ENCODE data around the gene LSMEM2.

DNA sequence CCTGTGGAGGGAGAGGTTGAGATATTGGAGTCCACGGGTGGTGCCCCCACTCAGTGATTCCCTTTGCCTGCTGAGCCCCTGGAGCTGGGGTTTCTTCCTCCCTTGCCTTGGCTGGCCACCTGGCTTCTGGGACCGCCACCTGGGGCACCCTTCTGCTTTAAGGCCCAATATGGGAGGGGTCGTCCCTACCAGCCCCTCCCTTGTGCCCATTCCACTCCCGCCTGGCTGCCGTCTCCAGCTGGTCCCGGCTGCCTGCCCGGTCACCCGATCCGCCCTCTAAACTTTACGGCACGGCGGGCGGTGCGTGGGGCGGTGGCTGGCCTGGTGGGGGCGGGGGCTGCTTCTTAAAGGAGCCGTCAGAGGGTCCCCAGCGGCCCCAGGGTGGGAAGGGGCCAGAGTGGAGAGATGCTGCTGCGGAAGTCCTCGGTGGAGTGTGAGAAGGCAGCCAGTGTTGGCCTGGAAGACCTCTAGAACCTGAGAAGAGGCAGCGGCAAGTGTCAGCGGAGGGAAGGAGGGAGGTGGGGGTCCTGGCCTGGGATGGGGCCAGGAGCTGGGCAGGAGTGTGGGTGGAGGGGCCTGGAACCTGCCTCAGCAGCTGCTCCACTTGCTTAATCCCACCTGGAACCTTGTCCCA lies 11.5 kb upstream of the LSMEM2 start:
- TF ChIP-seq, protein P1, sequence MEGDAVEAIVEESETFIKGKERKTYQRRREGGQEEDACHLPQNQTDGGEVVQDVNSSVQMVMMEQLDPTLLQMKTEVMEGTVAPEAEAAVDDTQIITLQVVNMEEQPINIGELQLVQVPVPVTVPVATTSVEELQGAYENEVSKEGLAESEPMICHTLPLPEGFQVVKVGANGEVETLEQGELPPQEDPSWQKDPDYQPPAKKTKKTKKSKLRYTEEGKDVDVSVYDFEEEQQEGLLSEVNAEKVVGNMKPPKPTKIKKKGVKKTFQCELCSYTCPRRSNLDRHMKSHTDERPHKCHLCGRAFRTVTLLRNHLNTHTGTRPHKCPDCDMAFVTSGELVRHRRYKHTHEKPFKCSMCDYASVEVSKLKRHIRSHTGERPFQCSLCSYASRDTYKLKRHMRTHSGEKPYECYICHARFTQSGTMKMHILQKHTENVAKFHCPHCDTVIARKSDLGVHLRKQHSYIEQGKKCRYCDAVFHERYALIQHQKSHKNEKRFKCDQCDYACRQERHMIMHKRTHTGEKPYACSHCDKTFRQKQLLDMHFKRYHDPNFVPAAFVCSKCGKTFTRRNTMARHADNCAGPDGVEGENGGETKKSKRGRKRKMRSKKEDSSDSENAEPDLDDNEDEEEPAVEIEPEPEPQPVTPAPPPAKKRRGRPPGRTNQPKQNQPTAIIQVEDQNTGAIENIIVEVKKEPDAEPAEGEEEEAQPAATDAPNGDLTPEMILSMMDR (conservative IDR thresholded peaks at IDR 0.05; ENCODE audit: low read length), result no peak
- no peak for TF ChIP-seq EZH2phosphoT487 (IDR thresholded peaks at IDR 0.05; ENCODE audit: borderline replicate concordance)

Data from Loucy (cell line).